Endothelial cell of umbilical vein (primary cell): ENCODE measurements around the gene CHD6. TPM values are rescaled to one million over a fixed set of nuclear protein-coding genes. Genes with fewer than 3 reads are reported as not detected.

Experiments used
- BruUV-seq: library from RNA; stranded (reverse); fragments of 400-500 nt; replicated peaks from 2 replicates; lab custom pipeline; 2021; lab: Mats Ljungman, UMichigan
- CTCF ChIA-PET: fragments of 300-600, 350-600 bp; sonication (Branson Sonifier 250); formaldehyde crosslinking; loops from one replicate; lab custom pipeline; 2021; ENCODE audit warnings: antibody characterized with exemption, inconsistent platforms; lab: Charles Lee
- POLR2A ChIA-PET: fragments of 300-600, 350-600 bp; sonication (Branson Sonifier 250); formaldehyde crosslinking; loops from one replicate; lab custom pipeline; 2021; ENCODE audit warnings: antibody characterized with exemption, inconsistent platforms; lab: Charles Lee
- DNase-seq: peaks from one replicate; pipeline ENCODE4 v3.0.0-alpha.2; 2011; ENCODE audit warnings: low read depth, low spot score
- FAIRE-seq: peaks from 2 replicates; lab custom pipeline; 2011; peaks lifted over from hg19 to GRCh38; lab: Jason Lieb, UNC
- H2AFZ ChIP-seq: 2 replicates; pipeline ENCODE4 v1.6.0; 2012; ENCODE audit warnings: low read depth, low read length, control low read depth, inconsistent platforms
- H3K27ac ChIP-seq: 2 replicates; pipeline ENCODE4 v1.5.1; 2011; ENCODE audit warnings: low read depth, mild to moderate bottlenecking, control low read depth, low read length, moderate library complexity; ENCODE audit not compliant: insufficient read depth
- H3K27me3 ChIP-seq, 2 experiments: 2 replicates each; pipeline versions ENCODE4 v1.6.0 to v1.6.1; 2011; ENCODE audit warnings: low read length in 2 of 2, mixed read lengths in 1 of 2; ENCODE audit not compliant: control insufficient read depth in 2 of 2, insufficient read depth in 2 of 2
- H3K36me3 ChIP-seq, 2 experiments: 2 replicates in 1 of 2; 3 replicates in 1 of 2; pipeline ENCODE4 v1.5.1; 2011; ENCODE audit warnings: low read length in 2 of 2, mild to moderate bottlenecking in 1 of 2, moderate library complexity in 1 of 2; ENCODE audit not compliant: control insufficient read depth in 2 of 2, insufficient read depth in 2 of 2; ENCODE audit errors: extremely low read depth in 1 of 2
- H3K4me1 ChIP-seq: 3 replicates; pipeline ENCODE4 v1.5.1; 2011; ENCODE audit warnings: mild to moderate bottlenecking, low read length; ENCODE audit not compliant: control insufficient read depth, insufficient read depth; ENCODE audit errors: extremely low read depth
- H3K4me2 ChIP-seq: 2 replicates; pipeline ENCODE4 v1.6.1; 2011; ENCODE audit warnings: low read length, control low read depth, mixed read lengths; ENCODE audit not compliant: insufficient read depth
- H3K4me3 ChIP-seq, 3 experiments: fragments of 200-600 bp in 1 of 3; sonication (generic), shearing (Covaris generic) in 1 of 3; replicated peaks in 1 of 3; 2 replicates each; pipeline ENCODE4 v1.5.1; 2011 to 2016; ENCODE audit warnings: control low read depth in 3 of 3, low read length in 3 of 3, mild to moderate bottlenecking in 2 of 3, inconsistent platforms in 1 of 3, low read depth in 1 of 3, moderate library complexity in 1 of 3; ENCODE audit not compliant: insufficient read depth in 1 of 3
- H3K79me2 ChIP-seq: 2 replicates; pipeline ENCODE4 v1.6.0; 2012; ENCODE audit warnings: low read length, inconsistent platforms; ENCODE audit not compliant: control insufficient read depth, insufficient read depth
- H3K9ac ChIP-seq: replicated peaks from 2 replicates; pipeline ENCODE3; 2011; ENCODE audit warnings: low read length, control low read depth; ENCODE audit not compliant: insufficient read depth; ENCODE audit errors: extremely low read depth
- H3K9me1 ChIP-seq: replicated peaks from 3 replicates; pipeline ENCODE4 v1.6.0; 2011; ENCODE audit warnings: mild to moderate bottlenecking, low read length; ENCODE audit not compliant: control insufficient read depth, insufficient read depth; ENCODE audit errors: extremely low read depth
- H3K9me3 ChIP-seq: replicated peaks from 2 replicates; pipeline ENCODE4 v1.5.1; 2012; ENCODE audit warnings: low read length, inconsistent platforms; ENCODE audit not compliant: control insufficient read depth, insufficient read depth
- H4K20me1 ChIP-seq: replicated peaks from 2 replicates; pipeline ENCODE3; 2011; ENCODE audit warnings: mild to moderate bottlenecking, low read length; ENCODE audit not compliant: control insufficient read depth, insufficient read depth; ENCODE audit errors: extremely low read depth
- CTCF ChIP-seq, 2 donors: IDR thresholded peaks; 1 replicate in 1 of 2; 2 replicates in 1 of 2; pipeline ENCODE4 v1.5.1; 2011; ENCODE audit warnings: low read length in 2 of 2, mild to moderate bottlenecking in 2 of 2, moderate library complexity in 2 of 2, control low read depth in 1 of 2, inconsistent platforms in 1 of 2, low read depth in 1 of 2; ENCODE audit not compliant: insufficient read depth in 1 of 2; ENCODE audit errors: extremely low read depth in 1 of 2
- EZH2 ChIP-seq: IDR thresholded peaks from 2 replicates; pipeline ENCODE4 v1.6.1; 2012; ENCODE audit warnings: borderline replicate concordance, low read depth, mild to moderate bottlenecking, moderate library complexity, low read length, inconsistent platforms; ENCODE audit not compliant: severe bottlenecking
- FOS ChIP-seq: IDR thresholded peaks from 2 replicates; pipeline ENCODE4 v1.6.1; 2011; ENCODE audit warnings: mild to moderate bottlenecking, low read length, moderate library complexity, borderline replicate concordance; ENCODE audit not compliant: insufficient read depth
- GATA2 ChIP-seq: IDR thresholded peaks from 2 replicates; pipeline ENCODE4 v1.7.0; 2011; ENCODE audit warnings: low read depth, mild to moderate bottlenecking, moderate library complexity, mixed read lengths, low read length; ENCODE audit not compliant: insufficient read length, insufficient read depth
- JUN ChIP-seq: IDR thresholded peaks from 2 replicates; pipeline ENCODE4 v1.6.1; 2011; ENCODE audit warnings: borderline replicate concordance, low read depth; ENCODE audit not compliant: insufficient read length, insufficient read depth
- MAX ChIP-seq: IDR thresholded peaks from 2 replicates; pipeline ENCODE4 v1.6.1; 2011; ENCODE audit not compliant: insufficient read depth, insufficient read length
- MYC ChIP-seq: IDR thresholded peaks from one replicate; pipeline ENCODE4 v1.6.1; 2011; ENCODE audit warnings: mild to moderate bottlenecking, low read depth, low read length
- POLR2A ChIP-seq: IDR thresholded peaks from 2 replicates; pipeline ENCODE4 v1.6.1; 2012; ENCODE audit warnings: low read depth, mild to moderate bottlenecking, control low read depth, low read length
- POLR2AphosphoS5 ChIP-seq: IDR thresholded peaks from 2 replicates; pipeline ENCODE4 v1.6.1; 2012; ENCODE audit warnings: low read depth, mild to moderate bottlenecking, control low read depth, low read length, moderate library complexity; ENCODE audit not compliant: insufficient read depth
- dilution Hi-C: fragments of 300-500 bp; cut with MboI; formaldehyde crosslinking; loops from one replicate; pipeline ENCODE4 v1.15.0; 2019; ENCODE audit warnings: low sequenced_read_pairs; ENCODE audit not compliant: extremely low pct_ligation_motif_present
- intact Hi-C: fragments of 100-400 bp; cut with micrococcal nuclease; formaldehyde crosslinking; loops from one replicate; pipeline ENCODE4 v1.10.0; 2022
- polyA plus RNA-seq, 4 experiments: library from polyadenylated mRNA; depleted of rRNA in 3 of 4; stranded (reverse) in 3 of 4; unstranded in 1 of 4; fragments of >200 nt; gene quantifications; 2 replicates each; pipeline versions ENCODE4 v1.2.1 to v1.2.3, GENCODE V29; 2011 to 2012; ENCODE audit warnings: missing spikeins in 1 of 4
- total RNA-seq: library from RNA; stranded (reverse); gene quantifications from 2 replicates; pipeline ENCODE4 v1.2.3, GENCODE V29; 2021

The CHD6 gene
- total and polyA plus RNA-seq, 2 donors (not counting 3 experiments of a cell fraction or from before 2014, with no cell fraction given), result 7.2 to 33.7 TPM

- Histone ChIP-seq H3K9me3 (no peaks in the 10 kb centered on the region), H3K4me1 (no peaks in the 10 kb centered on the region), H3K27ac (no peak overlapping the region), H3K79me2 (no peaks in the 10 kb centered on the region), H3K27me3 (no peaks in the 10 kb centered on the region), H3K9ac (no peak overlapping the region), H3K4me3 (no peak overlapping the region), H3K4me2 (no peak overlapping the region), H3K9me1 (no peaks in the 10 kb centered on the region), H2AFZ (no peak overlapping the region), H3K36me3 (peaks cover 0 to 5% of the 10 kb centered on the region in 2 experiments), H4K20me1 (peaks cover 4% of the 10 kb centered on the region)
- intact Hi-C loops, result loop anchor here (1.0 kb wide), 1 partner anchor 46 kb away; no protein-coding TSS in a partner anchor
- TF ChIP-seq FOS (no peak), MYC (no peak), JUN (no peak), POLR2A (no peak), GATA2 (no peak), MAX (no peak)
- ChIA-PET CTCF (no interaction called here), POLR2A (no interaction called here)
- no peak for DNase-seq
- dilution Hi-C loops, result no loop called here
- no peak for FAIRE-seq
- BruUV-seq, result no TSS peak
These were observed 105.6 kb downstream of the CHD6 start for GRCh38 chr20:41512624-41513023.

- CTCF ChIA-PET, result no interaction called here
- no peaks in the 10 kb centered on the region for H3K9me1 ChIP-seq
- peaks cover 0 to 5% of the 10 kb centered on the region in 2 experiments for H3K36me3 ChIP-seq
- H2AFZ ChIP-seq, result no peak overlapping the region
- no peaks in the 10 kb centered on the region for H3K79me2 ChIP-seq
- no peaks in the 10 kb centered on the region for H3K4me1 ChIP-seq
- intact Hi-C loops (no loop called here), dilution Hi-C loops (no loop called here)
- no peak for FAIRE-seq
- no peak overlapping the region for H3K4me3 ChIP-seq
- no peak for DNase-seq
- POLR2A ChIA-PET, result no interaction called here
- H3K27ac ChIP-seq, result no peak overlapping the region
- BruUV-seq, result no TSS peak
- peaks cover 2% of the 10 kb centered on the region for H4K20me1 ChIP-seq
- H3K9ac ChIP-seq, result no peak overlapping the region
- no peak overlapping the region for H3K4me2 ChIP-seq
- no peaks in the 10 kb centered on the region for H3K9me3 ChIP-seq
- TF ChIP-seq CTCF (IDR thresholded peaks at IDR 0.05; ENCODE audit: extremely low read depth in 1 of 2, insufficient read depth in 1 of 2, low read depth in 1 of 2, low read length in 2 of 2) (no peak), EZH2 (no peak), MAX (no peak), JUN (no peak), GATA2 (no peak), POLR2AphosphoS5 (no peak), POLR2A (no peak), MYC (no peak)
- no peaks in the 10 kb centered on the region for H3K27me3 ChIP-seq
These were observed 107.2 kb downstream of the CHD6 start for GRCh38 chr20:41510847-41511450.
